PC-3 (cell line): Measurements from ENCODE around the gene SLC12A1. TPM values are rescaled to one million over a fixed set of nuclear protein-coding genes. Genes with fewer than 3 reads are reported as not detected.

Experiments used
- ATAC-seq: fragments of 200-7000 bp; cut with Tn5 transposase; 2 replicates; pipeline ENCODE4 v1.9.1; 2020; ENCODE audit warnings: mild to moderate bottlenecking, moderate library complexity
- BruUV-seq: library from RNA; stranded (reverse); fragments of 400-500 nt; replicated peaks from 2 replicates; lab custom pipeline; 2021; lab: Mats Ljungman, UMichigan
- CTCF ChIA-PET: fragments of 300-600 bp; sonication (Branson Sonifier 250); formaldehyde crosslinking; loops from one replicate; lab custom pipeline; 2022; ENCODE audit warnings: antibody characterized with exemption; lab: Charles Lee
- POLR2A ChIA-PET: fragments of 300-600 bp; sonication (Branson Sonifier 250); formaldehyde crosslinking; loops from one replicate; lab custom pipeline; 2022; ENCODE audit warnings: antibody characterized with exemption; ENCODE audit not compliant: unreplicated experiment; lab: Charles Lee
- DNase-seq: peaks from one replicate; pipeline ENCODE4 v3.0.0-alpha.2; 2015
- H2AFZ ChIP-seq: fragments of 300-600 bp; sonication (generic); 2 replicates; pipeline ENCODE4 v1.6.0; 2016; ENCODE audit warnings: antibody characterized with exemption, low read length
- H3F3A ChIP-seq: fragments of 300-600 bp; sonication (generic); one replicate; pipeline ENCODE4 v1.6.0; 2017; ENCODE audit warnings: antibody characterized with exemption, low read length, control low read depth, mild to moderate bottlenecking; ENCODE audit not compliant: unreplicated experiment
- H3K27ac ChIP-seq: fragments of 300-600 bp; sonication (generic); 2 replicates; pipeline ENCODE4 v1.5.1; 2016; ENCODE audit warnings: mild to moderate bottlenecking, low read length
- H3K27me3 ChIP-seq: fragments of 300-600 bp; sonication (generic); 2 replicates; pipeline ENCODE4 v1.6.1; 2016; ENCODE audit warnings: low read length, mixed read lengths
- H3K36me3 ChIP-seq: fragments of 300-600 bp; sonication (generic); 2 replicates; pipeline ENCODE4 v1.6.1; 2016; ENCODE audit warnings: low read depth, mixed run types, low read length, mixed read lengths
- H3K4me1 ChIP-seq: fragments of 300-600 bp; sonication (generic); 2 replicates; pipeline ENCODE4 v1.5.1; 2016; ENCODE audit warnings: low read length; ENCODE audit not compliant: insufficient read depth
- H3K4me2 ChIP-seq: fragments of 300-600 bp; sonication (generic); 2 replicates; pipeline ENCODE4 v1.6.0; 2016; ENCODE audit warnings: low read length
- H3K4me3 ChIP-seq: fragments of 300-600 bp; sonication (generic); 2 replicates; pipeline ENCODE4 v1.5.1; 2016; ENCODE audit warnings: mild to moderate bottlenecking, low read length, mixed read lengths
- H3K79me2 ChIP-seq: fragments of 300-600 bp; sonication (generic); 2 replicates; pipeline ENCODE4 v1.6.1; 2017; ENCODE audit warnings: low read length, mixed read lengths
- H3K9ac ChIP-seq: fragments of 300-600 bp; sonication (generic); 2 replicates; pipeline ENCODE4 v1.6.0; 2016; ENCODE audit warnings: mild to moderate bottlenecking, low read length
- H3K9me2 ChIP-seq: fragments of 300-600 bp; sonication (generic); replicated peaks from 2 replicates; pipeline ENCODE4 v1.6.1; 2016; ENCODE audit warnings: mixed run types, low read length, mixed read lengths
- H3K9me3 ChIP-seq: fragments of 300-600 bp; sonication (generic); 2 replicates; pipeline ENCODE4 v1.6.1; 2016; ENCODE audit warnings: low read length, mixed read lengths
- H4K20me1 ChIP-seq: fragments of 300-600 bp; sonication (generic); 2 replicates; pipeline ENCODE4 v1.6.1; 2016; ENCODE audit warnings: low read length, mixed read lengths
- EZH2 ChIP-seq: fragments of 300-600 bp; sonication (generic); IDR thresholded peaks from one replicate; pipeline ENCODE4 v1.6.1; 2017; ENCODE audit warnings: antibody characterized with exemption, mild to moderate bottlenecking, low read length; ENCODE audit not compliant: unreplicated experiment
- EZH2phosphoT487 ChIP-seq: fragments of 300-600 bp; sonication (generic); IDR thresholded peaks from 2 replicates; pipeline ENCODE4 v1.6.1; 2018; ENCODE audit warnings: mild to moderate bottlenecking, antibody characterized with exemption, low read length, borderline replicate concordance
- intact Hi-C: fragments of 100-400 bp; cut with micrococcal nuclease; formaldehyde crosslinking; loops from 2 replicates; pipeline ENCODE4 v1.9.0; 2023
- total RNA-seq: library from RNA; depleted of rRNA; stranded (reverse); fragments of >200 nt; gene quantifications from 2 replicates; pipeline ENCODE4 v1.2.3, GENCODE V29; 2014
- TF ChIP-seq, protein P1 (sequence below): fragments of 300-600 bp; sonication (generic); conservative IDR thresholded peaks from 2 replicates; pipeline ENCODE4 v1.5.1; 2017; ENCODE audit warnings: antibody characterized with exemption, low read depth, mild to moderate bottlenecking, low read length

SLC12A1 gene
- total RNA-seq, 1 experiment from 2014 or later: not detected

DNA sequence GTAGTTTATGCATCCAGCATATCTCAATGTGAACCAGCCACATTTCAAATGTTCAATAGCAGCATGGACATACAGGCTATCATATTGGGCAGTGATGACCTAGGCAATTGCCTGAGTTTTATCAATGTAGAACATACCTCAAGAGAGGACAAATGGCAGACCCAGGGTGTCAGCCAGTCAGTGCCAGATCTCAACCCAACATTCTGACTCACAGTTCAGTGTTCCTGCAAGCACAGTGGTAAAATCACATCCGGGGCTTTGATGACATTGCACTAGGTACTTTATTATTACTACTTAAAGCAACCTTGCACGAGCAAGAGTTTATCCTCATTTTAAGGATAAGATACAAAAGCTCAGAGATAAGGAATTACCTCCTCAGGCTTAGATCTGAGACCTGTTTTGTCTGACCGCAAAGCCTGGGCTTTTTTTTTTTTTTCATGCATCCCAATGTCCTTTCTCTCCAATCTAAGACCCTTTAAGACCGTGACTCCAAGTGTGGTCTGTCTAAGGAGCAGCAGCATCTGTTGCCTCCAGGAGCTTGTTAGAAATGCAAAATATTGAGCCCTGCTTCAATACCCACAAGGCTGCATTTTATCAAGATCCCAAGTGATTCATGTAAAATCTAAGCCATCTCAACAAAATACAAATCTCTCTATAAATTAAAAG, 60.1 kb downstream of the SLC12A1 start:
- Histone ChIP-seq H3K9me2 (no peaks in the 10 kb centered on the region), H3K36me3 (no peaks in the 10 kb centered on the region), H3K27ac (no peak overlapping the region), H3K4me3 (no peak overlapping the region), H3K4me1 (no peaks in the 10 kb centered on the region), H2AFZ (no peak overlapping the region), H3K4me2 (no peak overlapping the region), H3K9ac (no peak overlapping the region), H4K20me1 (no peaks in the 10 kb centered on the region), H3F3A (no peaks in the 10 kb centered on the region), H3K27me3 (peaks cover 18% of the 10 kb centered on the region), H3K9me3 (no peaks in the 10 kb centered on the region), H3K79me2 (no peaks in the 10 kb centered on the region)
- BruUV-seq: no TSS peak
- CTCF ChIA-PET: no interaction called here
- POLR2A ChIA-PET: no interaction called here
- peak; percentile 6 for DNase-seq
- no peak for ATAC-seq
- intact Hi-C loops: no loop called here
- TF ChIP-seq EZH2phosphoT487 (no peak), EZH2 (no peak)
- TF ChIP-seq, protein P1, sequence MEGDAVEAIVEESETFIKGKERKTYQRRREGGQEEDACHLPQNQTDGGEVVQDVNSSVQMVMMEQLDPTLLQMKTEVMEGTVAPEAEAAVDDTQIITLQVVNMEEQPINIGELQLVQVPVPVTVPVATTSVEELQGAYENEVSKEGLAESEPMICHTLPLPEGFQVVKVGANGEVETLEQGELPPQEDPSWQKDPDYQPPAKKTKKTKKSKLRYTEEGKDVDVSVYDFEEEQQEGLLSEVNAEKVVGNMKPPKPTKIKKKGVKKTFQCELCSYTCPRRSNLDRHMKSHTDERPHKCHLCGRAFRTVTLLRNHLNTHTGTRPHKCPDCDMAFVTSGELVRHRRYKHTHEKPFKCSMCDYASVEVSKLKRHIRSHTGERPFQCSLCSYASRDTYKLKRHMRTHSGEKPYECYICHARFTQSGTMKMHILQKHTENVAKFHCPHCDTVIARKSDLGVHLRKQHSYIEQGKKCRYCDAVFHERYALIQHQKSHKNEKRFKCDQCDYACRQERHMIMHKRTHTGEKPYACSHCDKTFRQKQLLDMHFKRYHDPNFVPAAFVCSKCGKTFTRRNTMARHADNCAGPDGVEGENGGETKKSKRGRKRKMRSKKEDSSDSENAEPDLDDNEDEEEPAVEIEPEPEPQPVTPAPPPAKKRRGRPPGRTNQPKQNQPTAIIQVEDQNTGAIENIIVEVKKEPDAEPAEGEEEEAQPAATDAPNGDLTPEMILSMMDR: no peak

DNA sequence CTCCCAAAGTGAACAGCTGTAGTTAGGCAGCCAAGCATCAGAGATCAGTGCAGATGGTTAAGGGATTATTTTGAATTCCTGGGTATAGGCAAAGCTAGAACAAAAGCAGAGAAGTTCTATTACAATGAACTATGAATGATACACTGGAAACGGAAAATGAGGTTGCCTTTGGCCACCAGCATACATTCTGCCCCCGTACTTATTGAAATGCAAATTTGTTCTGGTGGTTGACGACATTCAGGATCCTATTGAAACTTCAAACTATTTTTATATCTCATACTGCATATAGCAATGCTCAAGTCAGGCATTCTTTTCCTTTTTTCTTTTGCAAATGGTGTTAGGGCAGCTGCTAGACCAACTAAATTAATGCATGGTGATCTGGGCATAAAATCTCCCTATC, 61.7 kb downstream of the SLC12A1 start:
- peaks cover 18% of the 10 kb centered on the region for H3K27me3 ChIP-seq
- no peak overlapping the region for H3K9ac ChIP-seq
- H3K36me3 ChIP-seq: no peaks in the 10 kb centered on the region
- DNase-seq (no peak), ATAC-seq (no peak)
- TF ChIP-seq EZH2 (no peak), EZH2phosphoT487 (no peak)
- TF ChIP-seq, protein P1: no peak
- no peaks in the 10 kb centered on the region for H3K79me2 ChIP-seq
- no peaks in the 10 kb centered on the region for H3K4me1 ChIP-seq
- no peaks in the 10 kb centered on the region for H3F3A ChIP-seq
- no peaks in the 10 kb centered on the region for H3K9me3 ChIP-seq
- H3K9me2 ChIP-seq: no peaks in the 10 kb centered on the region
- H2AFZ ChIP-seq: no peak overlapping the region
- ChIA-PET POLR2A (no interaction called here), CTCF (no interaction called here)
- intact Hi-C loops: no loop called here
- BruUV-seq: no TSS peak
- H3K27ac ChIP-seq: no peak overlapping the region
- H4K20me1 ChIP-seq: no peaks in the 10 kb centered on the region
- H3K4me2 ChIP-seq: no peak overlapping the region
- H3K4me3 ChIP-seq: no peak overlapping the region

DNA sequence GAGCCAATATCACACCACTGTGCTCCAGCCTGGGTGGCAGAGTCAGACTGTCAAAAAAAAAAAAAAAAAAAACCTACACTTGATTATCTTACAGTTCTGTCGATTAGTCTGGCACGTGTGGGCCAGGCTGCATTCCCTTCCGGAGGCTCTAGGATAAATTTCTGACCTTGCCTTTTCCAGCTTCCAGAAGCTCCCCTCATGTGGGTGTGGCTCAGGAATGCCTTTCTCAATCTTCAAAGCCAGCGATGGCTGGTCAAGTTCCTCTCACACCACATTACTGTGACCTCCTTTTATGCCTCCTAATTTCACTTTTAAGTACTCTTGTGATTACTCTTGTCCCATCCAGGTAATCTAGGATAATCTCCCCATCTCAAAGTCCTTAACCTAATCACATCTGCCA, 66.9 kb downstream of the SLC12A1 start:
- no TSS peak for BruUV-seq
- POLR2A ChIA-PET: no interaction called here

More for the DNA sequence above, 66.9 kb downstream of the SLC12A1 start:
- Histone ChIP-seq H3K36me3 (no peaks in the 10 kb centered on the region), H3K9ac (no peak overlapping the region), H3K4me2 (no peak overlapping the region), H3K4me1 (no peaks in the 10 kb centered on the region), H3K27me3 (peaks cover 39% of the 10 kb centered on the region), H4K20me1 (no peaks in the 10 kb centered on the region), H3K4me3 (no peak overlapping the region), H3K9me2 (no peaks in the 10 kb centered on the region), H3K79me2 (no peaks in the 10 kb centered on the region), H3K27ac (no peak overlapping the region), H3F3A (no peaks in the 10 kb centered on the region), H3K9me3 (no peaks in the 10 kb centered on the region), H2AFZ (no peak overlapping the region)
- DNase-seq (no peak), ATAC-seq (no peak)
- intact Hi-C loops: no loop called here
- CTCF ChIA-PET: no interaction called here
- TF ChIP-seq, protein P1: no peak
